Measurements from ENCODE around the gene CYP4B1.

The CYP4B1 gene

GRCh38 chr1:46815133-46815532 is 16.3 kb downstream of the CYP4B1 start:
- H3K4me3 ChIP-seq (ENCODE audit: low read depth, low read length), result no peak overlapping the region
- TF ChIP-seq CTCF (conservative IDR thresholded peaks at IDR 0.05; ENCODE audit: low read depth, low read length), result no peak
- no peak for DNase-seq (ENCODE audit: low read depth)

GRCh38 chr1:46816930-46817329 is 18.1 kb downstream of the CYP4B1 start:
- DNase-seq (ENCODE audit: low read depth), result no peak
- no peak for TF ChIP-seq CTCF (conservative IDR thresholded peaks at IDR 0.05; ENCODE audit: low read depth, low read length)

GRCh38 chr1:46817814-46818213 is 19.0 kb downstream of the CYP4B1 start:
- no peak for TF ChIP-seq CTCF (conservative IDR thresholded peaks at IDR 0.05; ENCODE audit: low read depth, low read length)
- H3K4me3 ChIP-seq (ENCODE audit: low read depth, low read length), result no peak overlapping the region
- DNase-seq (ENCODE audit: low read depth), result no peak

More at GRCh38 chr1:46816930-46817329, 18.1 kb downstream of the CYP4B1 start:
- H3K4me3 ChIP-seq (ENCODE audit: low read depth, low read length), result no peak overlapping the region

GRCh38 chr1:46818591-46818990 is 19.7 kb downstream of the CYP4B1 start:
- TF ChIP-seq CTCF (conservative IDR thresholded peaks at IDR 0.05; ENCODE audit: low read depth, low read length), result no peak
- no peak for DNase-seq (ENCODE audit: low read depth)
- no peak overlapping the region for H3K4me3 ChIP-seq (ENCODE audit: low read depth, low read length)

DNA sequence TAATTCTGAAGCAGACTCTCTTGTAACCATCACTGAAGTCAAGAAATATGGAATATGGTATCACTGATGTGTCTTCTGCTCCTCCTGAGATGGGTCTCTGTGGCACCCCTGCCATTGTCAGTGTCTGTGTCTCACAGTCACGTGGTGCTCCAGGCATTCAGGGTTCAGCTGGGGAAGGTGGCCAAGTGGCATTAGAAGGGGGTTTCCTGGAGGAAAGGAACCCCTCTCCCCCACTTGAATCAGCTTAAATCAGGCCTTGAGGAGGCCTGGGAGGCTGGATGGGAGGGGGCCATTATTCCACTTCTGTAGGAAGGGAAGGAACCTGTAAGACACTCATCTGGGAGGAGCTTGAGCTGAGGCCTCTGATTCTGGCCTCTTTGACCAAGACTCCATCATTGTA is 20.5 kb downstream of the CYP4B1 start:
- DNase-seq (ENCODE audit: low read depth), result no peak
- TF ChIP-seq CTCF (conservative IDR thresholded peaks at IDR 0.05; ENCODE audit: low read depth, low read length), result no peak
- H3K4me3 ChIP-seq (ENCODE audit: low read depth, low read length), result no peak overlapping the region

DNA sequence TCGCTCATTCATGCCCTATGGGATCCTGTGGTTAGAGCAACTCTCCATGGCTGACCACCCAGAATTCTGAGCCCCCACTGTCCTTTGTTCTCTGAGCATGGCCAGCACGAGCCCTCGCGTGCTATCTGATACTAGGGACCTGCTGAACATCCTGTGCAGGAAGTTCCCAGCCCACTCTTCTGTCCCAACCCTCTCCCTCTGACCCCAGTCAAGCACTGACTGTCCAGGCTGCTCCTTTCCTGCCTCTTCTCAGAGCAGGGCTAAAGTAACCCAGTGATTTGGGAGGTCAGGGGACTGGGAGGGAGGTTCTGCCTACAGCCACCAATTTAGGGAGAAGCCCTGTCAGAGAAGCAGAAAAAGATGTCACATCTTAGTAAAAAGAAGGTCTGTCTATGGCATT is 21.2 kb downstream of the CYP4B1 start:
- H3K4me3 ChIP-seq (ENCODE audit: low read depth, low read length), result no peak overlapping the region
- no peak for TF ChIP-seq CTCF (conservative IDR thresholded peaks at IDR 0.05; ENCODE audit: low read depth, low read length)

GRCh38 chr1:46820560-46821060 is 21.8 kb downstream of the CYP4B1 start:
- DNase-seq (ENCODE audit: low read depth), result no peak
- no peak overlapping the region for H3K4me3 ChIP-seq (ENCODE audit: low read depth, low read length)
- TF ChIP-seq CTCF (conservative IDR thresholded peaks at IDR 0.05; ENCODE audit: low read depth, low read length), result no peak

More for the DNA sequence above, 21.2 kb downstream of the CYP4B1 start:
- no peak for DNase-seq (ENCODE audit: low read depth)

Measured in choroid plexus epithelial cell (primary cell).